Pulmonary artery endothelial cell (primary cell): ENCODE data around the gene SETD6. TPM values are rescaled to one million over a fixed set of nuclear protein-coding genes. Genes with fewer than 3 reads are reported as not detected.
"Not testable (repeated sequence)": the region's sequence is repeated elsewhere in the genome, so short reads cannot be mapped to it uniquely, and the experiment has no call there.

Experiments used
- DNase-seq: peaks from one replicate; pipeline ENCODE4 v3.0.0-alpha.2; 2011; ENCODE audit warnings: low read depth, low spot score
- total RNA-seq: library from RNA; depleted of rRNA; stranded (reverse); fragments of >200 nt; gene quantifications from 2 replicates; pipeline ENCODE4 v1.2.3, GENCODE V29; 2014

SETD6 gene
- 9.8 and 11.0 TPM in 2 replicates for total RNA-seq

GRCh38 chr16:58515125-58515870, at the start of gene SETD6:
SETD6 (plus strand) TSS chr16:58515517; CDS start chr16:58515538, 21 bp downstream.
- DNase-seq, result peak; percentile 65

DNA sequence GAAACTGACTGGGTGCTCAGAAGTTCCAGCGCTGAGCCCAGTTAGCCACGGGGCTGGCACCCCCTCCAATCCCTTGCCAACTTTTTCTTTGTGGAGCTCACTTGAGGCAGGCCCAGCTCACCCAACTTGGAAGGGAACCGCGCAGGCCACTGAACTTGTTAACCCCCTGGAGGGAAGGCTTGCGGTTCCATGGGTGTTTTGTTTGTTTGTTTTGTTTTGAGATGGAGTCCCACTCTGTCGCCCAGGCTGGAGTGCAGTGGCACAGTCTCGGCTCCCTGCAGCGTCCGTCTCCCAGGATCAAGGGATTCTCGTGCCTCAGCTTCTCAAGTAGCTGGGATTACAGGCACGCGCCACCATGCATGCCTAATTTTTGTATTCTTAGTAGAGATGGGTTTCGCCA, 49.5 kb upstream of the SETD6 start:
- no peak for DNase-seq

DNA sequence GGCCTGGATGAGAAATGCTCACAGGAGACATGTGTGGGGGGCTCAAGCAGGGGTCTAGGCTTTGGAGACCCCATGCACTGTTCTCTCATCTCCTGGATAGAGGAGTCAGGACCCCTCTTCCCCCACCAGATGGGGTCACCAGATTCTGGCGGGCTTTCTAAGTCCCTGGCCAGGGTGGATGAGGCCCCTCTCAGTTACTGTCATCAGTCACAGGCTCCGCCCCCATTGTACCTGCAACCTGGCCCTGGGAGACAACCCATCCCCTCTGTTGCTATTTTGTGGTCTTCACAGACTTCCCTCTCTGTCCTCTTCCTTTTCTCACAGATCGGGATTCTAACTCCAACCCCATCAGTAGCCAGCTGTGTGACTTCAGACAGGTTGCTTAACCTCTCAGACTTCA, 48.9 kb upstream of the SETD6 start:
- DNase-seq, result no peak

DNA sequence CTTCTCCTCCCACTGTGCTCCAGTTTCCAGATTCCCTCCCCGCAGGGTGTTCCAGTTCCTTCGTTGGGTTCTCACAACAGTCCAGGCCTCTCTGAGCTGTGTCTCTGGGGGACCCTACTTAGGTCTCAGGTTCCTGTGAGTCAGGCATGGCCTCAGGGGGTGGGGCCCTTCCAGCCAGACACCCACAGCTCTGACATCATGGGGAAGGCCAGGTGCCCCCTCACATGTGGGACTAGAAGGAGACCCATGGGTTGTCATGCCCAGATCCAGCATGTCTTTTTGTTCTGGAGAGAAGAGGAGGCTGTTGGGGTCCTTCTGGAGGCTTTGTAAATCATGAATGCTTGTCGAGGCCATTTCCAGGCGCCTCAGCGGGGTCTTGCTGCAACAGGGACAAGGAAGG, 47.4 kb upstream of the SETD6 start:
- DNase-seq, result no peak

GRCh38 chr16:58471209-58471975, 43.9 kb upstream of the SETD6 start:
- DNase-seq, result no peak

GRCh38 chr16:58472266-58472665, 43.1 kb upstream of the SETD6 start:
- no peak for DNase-seq

GRCh38 chr16:58472827-58473226, 42.5 kb upstream of the SETD6 start:
- DNase-seq, result no peak

DNA sequence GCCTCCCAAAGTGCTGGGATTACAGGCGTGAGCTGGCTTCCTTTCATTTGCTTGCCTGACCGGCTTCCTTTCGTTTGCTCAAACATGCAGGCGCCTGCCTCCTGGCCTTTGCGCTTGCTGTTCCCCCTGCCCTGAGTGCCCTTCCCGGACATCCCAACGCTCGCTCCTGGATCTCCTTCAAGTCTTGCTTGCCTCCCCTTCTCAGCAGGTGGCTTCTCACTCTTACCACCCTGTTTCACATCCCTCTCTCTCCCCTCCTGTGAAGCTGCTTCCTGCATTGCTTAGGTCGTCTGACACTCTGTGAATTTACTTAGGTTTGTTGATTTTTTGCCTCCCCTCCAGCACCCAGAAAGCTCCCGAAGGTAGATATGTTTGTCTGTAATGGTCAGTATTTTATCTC, 41.0 kb upstream of the SETD6 start:
- DNase-seq, result no peak

DNA sequence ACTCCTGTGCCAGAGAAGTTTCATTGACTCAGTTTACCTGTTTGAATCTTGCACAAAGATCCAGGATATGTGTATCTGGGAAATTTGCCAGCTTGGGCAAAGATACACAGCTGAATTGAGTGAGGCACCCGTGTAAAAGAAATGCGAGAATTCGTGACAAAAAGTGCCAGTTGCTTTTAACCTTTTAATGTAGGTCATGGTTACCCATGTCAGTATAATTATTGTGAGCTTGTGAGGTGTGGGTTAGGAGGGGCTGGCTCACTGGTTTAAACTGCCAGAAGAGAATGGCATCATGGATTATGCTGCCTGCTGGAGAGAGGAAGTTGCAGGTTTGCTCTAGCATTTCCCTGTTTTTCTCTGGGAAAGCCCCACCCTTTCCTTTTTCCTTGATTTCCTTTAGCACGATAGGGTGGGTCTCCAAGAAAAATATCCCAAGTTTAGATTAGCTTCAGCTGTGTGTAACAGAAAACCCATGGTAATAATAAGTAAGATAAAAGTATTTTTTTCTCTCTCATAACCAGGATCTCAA, 40.2 kb upstream of the SETD6 start:
- DNase-seq, result no peak

DNA sequence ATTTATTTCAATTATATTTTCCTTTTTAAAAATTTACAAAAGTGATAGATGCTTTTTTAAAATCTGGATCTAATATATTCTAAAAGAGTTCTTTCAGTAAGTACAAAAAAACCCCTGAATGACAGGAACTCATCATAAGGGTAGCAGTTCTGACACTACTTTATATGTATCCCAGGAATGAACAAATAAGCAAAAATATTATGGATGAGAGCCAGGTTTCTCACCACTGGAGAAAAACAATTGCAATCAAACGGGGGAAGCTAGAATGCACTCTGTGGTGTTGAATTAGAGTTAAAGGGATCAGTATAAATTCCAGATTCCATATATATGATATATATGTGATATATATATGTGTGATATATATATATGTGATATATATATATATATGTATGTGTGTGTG, 38.5 kb upstream of the SETD6 start:
- no peak for DNase-seq

- DNase-seq, result no peak
Measured at GRCh38 chr16:58478427-58478826, 36.9 kb upstream of the SETD6 start.

GRCh38 chr16:58481226-58481869, 34.0 kb upstream of the SETD6 start:
- DNase-seq, result no peak

DNA sequence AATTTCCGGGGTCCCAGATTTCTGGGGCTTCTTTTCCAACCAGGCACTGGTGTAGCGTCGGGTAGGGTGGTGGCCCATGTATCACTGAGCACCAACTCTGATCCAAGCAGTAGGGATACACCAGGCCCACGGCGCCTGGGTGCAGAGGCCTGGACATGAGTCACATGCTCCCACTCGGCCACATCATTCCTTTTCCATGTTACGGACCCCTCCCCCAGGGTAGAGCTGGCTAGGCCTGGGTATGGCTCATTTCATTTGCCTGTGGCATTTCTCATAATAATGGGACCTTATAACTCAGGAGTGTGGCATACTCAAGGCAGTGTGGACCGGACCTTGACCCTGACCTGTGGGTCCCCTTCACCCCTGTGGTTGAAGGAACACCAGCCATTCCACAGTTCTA, 33.4 kb upstream of the SETD6 start:
- DNase-seq, result no peak

- no peak for DNase-seq
Measured at GRCh38 chr16:58485184-58485887, 30.0 kb upstream of the SETD6 start.

DNA sequence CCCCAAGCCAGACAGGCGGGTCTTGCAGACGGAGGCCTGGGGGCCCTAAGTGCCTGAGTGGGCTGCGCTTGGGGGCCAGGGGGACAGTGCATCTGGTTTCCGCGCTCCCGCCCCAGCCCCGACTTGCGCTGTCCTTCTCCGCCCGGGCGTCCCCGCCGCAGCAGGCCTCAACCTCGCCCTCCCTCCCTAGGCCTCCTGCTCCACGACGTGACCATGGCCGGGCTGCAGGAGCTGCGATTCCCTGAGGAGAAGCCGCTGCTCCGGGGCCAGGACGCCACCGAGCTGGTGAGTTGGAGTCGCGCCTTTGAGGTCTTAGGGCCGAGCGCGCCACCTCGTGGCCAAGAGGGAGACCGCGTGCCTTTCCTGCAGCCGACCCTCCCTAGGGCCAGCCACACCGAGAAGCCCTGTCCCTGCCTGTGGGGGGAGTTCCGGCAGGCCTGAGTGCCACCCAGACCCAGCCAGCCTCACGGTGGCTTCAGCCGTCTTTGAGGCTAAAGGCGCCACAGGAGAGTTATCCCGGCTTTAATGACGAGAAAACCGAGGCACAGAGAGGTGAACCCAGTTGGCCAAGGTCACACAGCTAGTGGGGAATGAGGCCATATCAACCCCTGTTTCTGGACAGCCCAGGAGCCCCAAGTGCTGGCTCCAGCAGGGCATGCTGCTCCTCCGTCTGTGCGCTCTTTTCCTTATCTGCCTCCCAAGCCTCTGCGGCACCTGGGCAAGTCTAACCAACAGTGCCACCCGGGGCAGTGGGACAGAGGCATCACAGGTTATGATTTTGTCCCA, 27.6 kb upstream of the SETD6 start:
- DNase-seq, result peak; percentile 55

DNA sequence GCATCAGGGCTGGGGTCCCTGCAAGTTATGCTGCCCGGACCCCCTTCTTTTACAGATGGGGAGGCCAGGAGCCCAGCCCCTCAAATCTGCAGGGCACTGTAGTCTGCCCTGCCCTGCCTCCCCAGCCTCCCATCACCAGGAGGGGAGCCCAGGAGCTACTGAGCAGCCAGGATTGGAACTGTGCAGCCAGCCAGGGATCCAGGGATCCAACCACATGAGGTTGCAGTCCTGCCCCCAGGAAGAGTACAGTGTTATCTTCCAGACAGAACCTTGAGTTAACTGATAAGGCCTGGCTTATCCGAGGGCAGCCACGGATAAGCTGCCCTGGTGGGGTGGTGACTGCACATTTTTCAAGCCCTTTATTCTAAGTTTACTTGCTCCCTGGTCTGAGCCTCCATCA, 26.8 kb upstream of the SETD6 start:
- DNase-seq, result no peak

DNA sequence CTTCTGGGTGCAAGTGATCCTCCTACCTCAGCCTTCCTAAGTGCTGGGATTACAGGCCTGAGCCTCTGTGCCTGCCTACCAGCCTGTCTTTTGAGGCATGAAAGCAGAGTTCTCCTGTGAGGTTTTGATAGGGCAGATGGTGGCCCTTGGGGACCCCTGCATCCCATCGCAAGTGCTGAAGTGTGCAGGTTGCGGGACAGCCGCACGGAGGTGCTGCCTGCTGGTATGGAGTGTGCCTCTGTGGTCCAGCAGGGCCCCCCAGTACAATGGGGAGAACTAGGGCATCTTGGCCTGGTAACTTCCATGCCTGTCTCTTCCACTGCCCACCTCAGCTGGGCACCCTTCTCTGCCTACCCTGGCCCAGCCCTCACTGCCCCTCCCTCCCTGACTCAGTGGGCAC, 25.3 kb upstream of the SETD6 start:
- no peak for DNase-seq

- DNase-seq, result not testable (repeated sequence)
Measured at GRCh38 chr16:58490539-58490938, 24.8 kb upstream of the SETD6 start.

- no peak for DNase-seq
Measured at GRCh38 chr16:58492066-58492465, 23.3 kb upstream of the SETD6 start.

GRCh38 chr16:58492735-58493134, 22.6 kb upstream of the SETD6 start:
- no peak for DNase-seq
